ENCODE results near the gene ACACA.

GRCh38 chr17:37225465-37225864, 181.2 kb downstream of the ACACA start:
- TF ChIP-seq, protein P1, sequence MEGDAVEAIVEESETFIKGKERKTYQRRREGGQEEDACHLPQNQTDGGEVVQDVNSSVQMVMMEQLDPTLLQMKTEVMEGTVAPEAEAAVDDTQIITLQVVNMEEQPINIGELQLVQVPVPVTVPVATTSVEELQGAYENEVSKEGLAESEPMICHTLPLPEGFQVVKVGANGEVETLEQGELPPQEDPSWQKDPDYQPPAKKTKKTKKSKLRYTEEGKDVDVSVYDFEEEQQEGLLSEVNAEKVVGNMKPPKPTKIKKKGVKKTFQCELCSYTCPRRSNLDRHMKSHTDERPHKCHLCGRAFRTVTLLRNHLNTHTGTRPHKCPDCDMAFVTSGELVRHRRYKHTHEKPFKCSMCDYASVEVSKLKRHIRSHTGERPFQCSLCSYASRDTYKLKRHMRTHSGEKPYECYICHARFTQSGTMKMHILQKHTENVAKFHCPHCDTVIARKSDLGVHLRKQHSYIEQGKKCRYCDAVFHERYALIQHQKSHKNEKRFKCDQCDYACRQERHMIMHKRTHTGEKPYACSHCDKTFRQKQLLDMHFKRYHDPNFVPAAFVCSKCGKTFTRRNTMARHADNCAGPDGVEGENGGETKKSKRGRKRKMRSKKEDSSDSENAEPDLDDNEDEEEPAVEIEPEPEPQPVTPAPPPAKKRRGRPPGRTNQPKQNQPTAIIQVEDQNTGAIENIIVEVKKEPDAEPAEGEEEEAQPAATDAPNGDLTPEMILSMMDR (IDR thresholded peaks at IDR 0.05), result no peak
- TF ChIP-seq EP300 (IDR thresholded peaks at IDR 0.05), result no peak

Measured in ovary (tissue), 3 donors.